Pancreas (tissue), 10 donors: ENCODE results near the gene DMD. TPM values are rescaled to one million over a fixed set of nuclear protein-coding genes. Genes with fewer than 3 reads are reported as not detected.

Experiments
- ATAC-seq, 4 donors: fragments of 200-7000 bp; cut with Tn5 transposase; one replicate each; pipeline versions ENCODE4 v1.8.0 to v1.9.1; 2020; ENCODE audit warnings: mild to moderate bottlenecking in 4 of 4, moderate library complexity in 4 of 4
- DNase-seq, 6 donors: peaks; one replicate each; pipeline ENCODE4 v3.0.0-alpha.2; 2020
- FAIRE-seq: peaks from 2 replicates; lab custom pipeline; 2012; peaks lifted over from hg19 to GRCh38; lab: Jason Lieb, UNC
- H3K27ac ChIP-seq, 4 donors: fragments of 200-600 bp; sonication (generic); 1 replicate in 3 of 4; 2 replicates in 1 of 4; pipeline versions ENCODE4 v1.5.0 to v1.8.0; 2020
- H3K27me3 ChIP-seq, 4 donors: fragments of 200-600 bp; one replicate each; pipeline ENCODE4 v1.8.0; 2021
- H3K36me3 ChIP-seq, 3 donors: fragments of 200-600 bp; sonication (generic) in 1 of 3; one replicate each; pipeline versions ENCODE4 v1.5.0 to v1.8.0; 2020 to 2021
- H3K4me1 ChIP-seq, 3 donors: fragments of 200-600 bp; one replicate each; pipeline ENCODE4 v1.8.0; 2021
- H3K4me3 ChIP-seq, 4 donors: fragments of 200-600 bp; sonication (generic) in 2 of 4; one replicate each; pipeline versions ENCODE4 v1.5.0 to v1.8.0; 2020 to 2021
- H3K9me3 ChIP-seq, 4 donors: fragments of 200-600 bp; one replicate each; pipeline ENCODE4 v1.8.0; 2021
- WGBS, 2 donors: extraction: QIAGEN DNeasy Blood & Tissue Kit; methylation state at CpG; one replicate each; pipeline ENCODE4 v1.1.7; 2013; 5-methylcytosine and 5-hydroxymethylcytosine counted together
- intact Hi-C, 3 donors: fragments of 100-400 bp; cut with DNase I; formaldehyde crosslinking; loops; one replicate each; pipeline versions ENCODE4 v1.11.1 to v1.14.2; 2022
- polyA plus RNA-seq, 2 donors: library from polyadenylated mRNA; stranded (reverse); fragments of 200-250 nt; gene quantifications; one replicate each; pipeline ENCODE4 v1.2.3, GENCODE V29; 2013
- total RNA-seq, 6 donors: library from RNA; stranded (reverse); fragmentation: NEBNext Ultra II Directional in 4 of 6; extraction: Animal tissue kit (Norgen Biotek cat#: 25700) in 4 of 6; gene quantifications; one replicate each; pipeline versions ENCODE4 v1.2.1 to v1.2.4, GENCODE V29; 2021 to 2023
- TF ChIP-seq, protein P1 (sequence below), 4 donors: fragments of 200-600 bp; sonication (generic) in 3 of 4; IDR thresholded peaks; one replicate each; pipeline versions ENCODE4 v1.5.0 to v1.8.0; 2021; ENCODE audit warnings: antibody characterized with exemption in 4 of 4
- donor health status: healthy with polysubstance abuse.
- donor health status: DM: no; HTN: no; CAD: no; lungs with moderate emphysema.
- donor health status: DM: no; HTN: no; CAD: no.
- donor health status: control.
- donor health status: control.
- donor health status: Bipolar disorder and iron deficiency.
- donor health status: DM: yes; HTN: yes; CAD: no.
- donor health status: DM: no; HTN: no; CAD: no.
- donor health status: DM: no; HTN: no; CAD: no.
- donor health status: DM: yes; HTN: yes; CAD: no.

The DMD gene
- total and polyA plus RNA-seq, 8 donors: 9.1 to 46.5 (median 32.1) TPM

DNA sequence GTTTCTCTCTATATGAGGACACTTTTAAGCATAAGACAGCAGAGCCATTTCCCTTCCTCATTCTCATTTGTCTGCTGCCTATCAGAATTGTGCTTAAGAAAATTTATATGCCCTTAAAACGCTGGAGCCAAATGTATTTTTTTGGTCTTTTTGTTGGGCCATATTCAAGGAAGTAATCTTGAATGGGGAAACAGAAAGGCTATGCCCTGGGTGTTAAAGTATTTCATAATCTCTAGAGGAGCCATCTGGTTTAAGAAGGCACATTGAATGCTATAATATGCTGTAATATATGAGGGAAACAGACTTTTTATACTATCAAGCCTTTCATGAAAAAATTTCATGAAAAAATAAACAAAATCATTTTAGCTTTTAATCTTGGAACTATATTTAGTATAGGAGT is 4.3 kb downstream of the DMD start:
- H3K27me3 ChIP-seq: peaks cover 0 to 17% (median 0%) of the 10 kb centered on the region in 4 donors
- 16% methylated on average over 1 of the region's 1 CpG for WGBS, 2 donors
- H3K27ac ChIP-seq: no peak overlapping the region
- TF ChIP-seq, protein P1, sequence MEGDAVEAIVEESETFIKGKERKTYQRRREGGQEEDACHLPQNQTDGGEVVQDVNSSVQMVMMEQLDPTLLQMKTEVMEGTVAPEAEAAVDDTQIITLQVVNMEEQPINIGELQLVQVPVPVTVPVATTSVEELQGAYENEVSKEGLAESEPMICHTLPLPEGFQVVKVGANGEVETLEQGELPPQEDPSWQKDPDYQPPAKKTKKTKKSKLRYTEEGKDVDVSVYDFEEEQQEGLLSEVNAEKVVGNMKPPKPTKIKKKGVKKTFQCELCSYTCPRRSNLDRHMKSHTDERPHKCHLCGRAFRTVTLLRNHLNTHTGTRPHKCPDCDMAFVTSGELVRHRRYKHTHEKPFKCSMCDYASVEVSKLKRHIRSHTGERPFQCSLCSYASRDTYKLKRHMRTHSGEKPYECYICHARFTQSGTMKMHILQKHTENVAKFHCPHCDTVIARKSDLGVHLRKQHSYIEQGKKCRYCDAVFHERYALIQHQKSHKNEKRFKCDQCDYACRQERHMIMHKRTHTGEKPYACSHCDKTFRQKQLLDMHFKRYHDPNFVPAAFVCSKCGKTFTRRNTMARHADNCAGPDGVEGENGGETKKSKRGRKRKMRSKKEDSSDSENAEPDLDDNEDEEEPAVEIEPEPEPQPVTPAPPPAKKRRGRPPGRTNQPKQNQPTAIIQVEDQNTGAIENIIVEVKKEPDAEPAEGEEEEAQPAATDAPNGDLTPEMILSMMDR (IDR thresholded peaks at IDR 0.05): no peak
- ATAC-seq (no peak), DNase-seq (no peak), FAIRE-seq (no peak)
- intact Hi-C loops: no loop called here
- no peaks in the 10 kb centered on the region for H3K9me3 ChIP-seq
- no peaks in the 10 kb centered on the region for H3K4me1 ChIP-seq
- no peak overlapping the region for H3K4me3 ChIP-seq
- no peaks in the 10 kb centered on the region for H3K36me3 ChIP-seq

DNA sequence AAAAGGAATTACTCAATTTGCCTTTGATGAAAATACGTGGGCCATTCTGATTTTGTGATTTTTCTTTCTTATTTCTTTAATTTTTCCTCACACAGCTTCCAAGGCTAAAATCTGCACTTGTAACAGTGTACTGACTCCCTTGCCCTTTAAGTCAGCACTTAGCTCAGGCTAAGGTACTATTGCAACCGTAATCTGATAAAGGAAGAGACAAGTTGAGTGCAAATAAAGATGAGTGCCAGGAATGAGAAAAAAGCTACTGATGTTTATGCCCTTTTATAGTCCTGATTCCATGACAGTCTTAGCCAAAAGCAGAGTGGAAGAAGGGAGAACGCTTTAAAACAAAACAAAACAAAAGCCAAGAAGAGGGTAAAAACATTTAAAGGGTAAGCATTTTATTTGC is 6.0 kb downstream of the DMD start:
- Histone ChIP-seq H3K27ac (no peak overlapping the region), H3K27me3 (peaks cover 0 to 17% (median 0%) of the 10 kb centered on the region in 4 donors), H3K4me1 (no peaks in the 10 kb centered on the region), H3K36me3 (no peaks in the 10 kb centered on the region), H3K4me3 (no peak overlapping the region), H3K9me3 (no peaks in the 10 kb centered on the region)
- WGBS, 2 donors: 38 to 59% methylated on average over 3 of the region's 3 CpGs
- intact Hi-C loops: no loop called here
- DNase-seq: no peak
- no peak for ATAC-seq
- no peak for FAIRE-seq
- TF ChIP-seq, protein P1 (IDR thresholded peaks at IDR 0.05): no peak

DNA sequence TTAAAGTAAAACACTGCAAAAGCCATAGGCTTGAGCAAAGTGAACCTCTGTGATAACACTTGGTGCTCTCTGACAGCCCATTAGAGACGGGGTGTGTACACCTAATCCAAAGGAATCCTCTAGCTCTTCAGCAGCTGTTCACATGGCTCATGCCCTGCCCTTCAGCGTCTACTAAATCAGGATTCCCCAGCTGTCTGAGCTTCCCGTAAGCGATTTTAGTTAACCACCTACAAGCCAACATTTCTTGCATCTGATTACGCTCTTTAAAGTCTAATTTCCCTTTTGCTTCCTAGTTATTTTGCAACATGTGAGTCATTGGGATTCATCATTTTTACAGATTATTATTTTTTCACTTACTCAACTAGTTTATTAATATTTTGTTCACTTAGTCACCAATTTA is 6.5 kb downstream of the DMD start:
- Histone ChIP-seq H3K27ac (no peak overlapping the region), H3K27me3 (peaks cover 0 to 17% (median 0%) of the 10 kb centered on the region in 4 donors), H3K36me3 (no peaks in the 10 kb centered on the region), H3K4me3 (no peak overlapping the region), H3K4me1 (no peaks in the 10 kb centered on the region), H3K9me3 (no peaks in the 10 kb centered on the region)
- TF ChIP-seq, protein P1 (IDR thresholded peaks at IDR 0.05): no peak
- 67 to 78% methylated on average over 5 of the region's 5 CpGs for WGBS, 2 donors
- FAIRE-seq (peak; percentile 91), DNase-seq (no peak), ATAC-seq (no peak)
- intact Hi-C loops: no loop called here

DNA sequence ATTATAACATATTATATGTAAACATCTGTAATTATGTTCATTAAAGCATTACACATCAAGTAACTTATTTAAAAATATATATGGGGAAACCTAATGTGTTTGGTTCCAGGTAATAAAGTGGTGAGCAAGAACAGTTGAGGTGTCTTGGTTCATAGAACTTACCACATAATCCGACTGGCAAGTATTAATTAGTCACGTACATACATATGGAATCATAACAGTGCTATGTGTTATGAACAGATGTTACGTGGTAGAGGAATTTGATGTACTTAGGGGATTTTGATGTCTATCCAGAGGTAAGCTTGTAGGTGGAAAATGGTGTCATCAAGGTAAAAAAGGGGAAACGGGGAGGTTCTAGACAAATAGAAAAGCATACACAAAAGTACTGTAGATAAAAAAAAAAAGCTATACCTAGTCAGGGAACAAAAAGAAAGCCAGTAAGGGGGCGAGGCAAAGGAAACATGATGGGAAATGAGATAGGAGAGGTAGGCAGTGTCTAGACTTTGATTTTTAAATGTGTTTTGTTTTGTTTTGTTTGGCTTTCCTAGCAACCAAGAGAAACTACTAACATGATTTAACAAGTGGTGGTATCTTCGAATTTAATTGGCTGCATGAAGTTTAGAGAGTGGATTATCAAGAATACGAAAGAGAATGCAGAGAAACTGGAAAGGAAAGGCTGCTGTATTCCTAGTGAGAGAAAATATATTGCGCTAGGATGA is 12.6 kb downstream of the DMD start:
- Histone ChIP-seq H3K4me1 (no peaks in the 10 kb centered on the region), H3K27me3 (no peaks in the 10 kb centered on the region), H3K4me3 (no peak overlapping the region), H3K36me3 (no peaks in the 10 kb centered on the region), H3K9me3 (no peaks in the 10 kb centered on the region), H3K27ac (no peak overlapping the region)
- ATAC-seq (no peak), FAIRE-seq (no peak), DNase-seq (no peak)
- WGBS, 2 donors: 63 to 81% methylated on average over 8 of the region's 8 CpGs
- intact Hi-C loops: no loop called here
- TF ChIP-seq, protein P1 (IDR thresholded peaks at IDR 0.05): no peak

DNA sequence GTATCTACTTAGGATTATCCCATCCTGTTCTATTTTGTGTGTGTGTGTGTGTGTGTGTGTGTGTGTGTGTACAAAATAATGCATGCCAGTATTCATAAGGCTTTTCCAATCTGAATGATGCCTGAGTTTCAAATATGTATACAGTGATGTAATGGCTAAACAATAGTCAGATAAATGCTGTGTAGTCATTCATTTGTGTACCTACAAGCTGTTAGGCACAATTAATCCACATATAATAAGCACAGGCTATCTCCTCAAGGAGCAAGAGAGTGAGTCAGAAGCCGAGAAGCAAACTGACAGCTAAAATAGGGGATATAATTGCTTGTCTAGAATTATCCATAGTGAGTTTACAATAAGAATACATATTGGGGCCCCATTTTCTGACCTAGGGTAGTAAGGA is 15.7 kb downstream of the DMD start:
- Histone ChIP-seq H3K36me3 (no peaks in the 10 kb centered on the region), H3K9me3 (no peaks in the 10 kb centered on the region), H3K27me3 (no peaks in the 10 kb centered on the region), H3K4me3 (no peak overlapping the region), H3K4me1 (no peaks in the 10 kb centered on the region), H3K27ac (no peak overlapping the region)
- TF ChIP-seq, protein P1 (IDR thresholded peaks at IDR 0.05): no peak
- intact Hi-C loops: no loop called here
- 65 to 87% methylated on average over 1 of the region's 1 CpG for WGBS, 2 donors
- DNase-seq (no peak), ATAC-seq (no peak), FAIRE-seq (no peak)
